NCI-H187 treated with DMSO at 0.1 percent for 48 hours (cell line): ENCODE measurements around the gene HECTD4.
"Not testable (repeated sequence)": the region's sequence is repeated elsewhere in the genome, so short reads cannot be mapped to it uniquely, and the experiment has no call there.

Experiments
- DNase-seq: peaks from one replicate; lab custom pipeline; 2025; lab: John Stamatoyannopoulos, UW

Gene HECTD4

DNA sequence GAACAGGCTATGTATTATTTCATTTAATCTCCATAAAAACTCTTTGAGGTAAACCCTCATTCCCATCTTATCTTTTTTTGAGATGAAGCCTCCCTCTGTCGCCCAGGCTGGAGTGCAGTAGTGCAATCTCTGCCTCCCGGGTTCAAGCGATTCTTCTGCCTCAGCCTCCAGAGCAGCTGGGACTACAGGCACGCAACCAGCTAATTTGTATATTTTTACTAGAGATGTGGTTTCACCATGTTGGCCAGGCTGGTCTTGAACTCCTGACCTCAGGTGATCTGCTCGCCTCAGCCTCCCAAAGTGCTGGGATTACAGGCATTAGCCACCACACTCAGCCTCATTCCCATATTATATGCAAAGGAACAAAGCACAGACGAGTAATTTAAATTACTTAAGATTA is 25.5 kb upstream of the HECTD4 start:
- not testable (repeated sequence) for DNase-seq

DNA sequence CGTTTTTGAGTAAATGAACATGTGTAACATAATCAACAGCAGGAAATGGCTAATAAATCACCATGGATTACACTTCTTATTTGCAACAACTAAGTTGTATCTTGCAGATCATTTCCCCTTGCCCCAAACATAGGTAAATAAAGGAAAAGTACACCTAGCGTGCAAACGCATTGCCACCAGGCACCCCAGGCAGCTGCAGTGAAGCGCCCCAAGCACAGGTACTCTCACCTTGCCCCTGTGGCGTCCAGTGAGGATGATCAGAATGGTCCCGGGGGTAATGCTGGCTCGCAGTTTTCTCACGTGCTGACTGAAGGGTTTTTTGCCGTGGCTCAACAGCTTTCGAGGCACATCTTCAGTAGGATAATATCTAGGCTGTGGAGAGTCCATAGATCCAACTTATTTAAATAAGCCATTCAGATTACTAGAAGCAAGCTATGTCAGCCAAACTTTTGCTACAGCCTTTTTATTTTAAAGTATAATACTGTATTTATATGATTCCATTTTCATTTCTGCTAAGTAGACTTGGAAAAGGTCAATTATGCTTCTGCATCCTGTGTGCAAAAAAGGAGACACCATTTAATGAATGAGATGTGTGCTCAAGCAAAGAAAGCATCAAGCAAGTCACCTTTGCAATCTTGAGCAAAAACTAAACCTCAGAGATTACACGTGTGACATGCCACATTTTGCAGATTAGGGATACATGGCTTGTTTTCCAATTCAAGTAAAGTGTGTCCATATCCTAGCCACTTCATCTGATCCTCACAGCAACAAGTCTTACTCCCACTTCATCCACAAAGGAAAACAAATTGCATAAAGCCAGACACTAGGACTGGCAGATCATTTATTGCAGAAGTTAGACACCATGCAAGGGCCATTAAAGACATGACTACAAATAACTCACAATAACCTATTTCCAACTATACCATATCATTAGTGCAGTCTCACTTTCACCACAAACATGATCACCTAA is 24.6 kb upstream of the HECTD4 start:
- DNase-seq: no peak

DNA sequence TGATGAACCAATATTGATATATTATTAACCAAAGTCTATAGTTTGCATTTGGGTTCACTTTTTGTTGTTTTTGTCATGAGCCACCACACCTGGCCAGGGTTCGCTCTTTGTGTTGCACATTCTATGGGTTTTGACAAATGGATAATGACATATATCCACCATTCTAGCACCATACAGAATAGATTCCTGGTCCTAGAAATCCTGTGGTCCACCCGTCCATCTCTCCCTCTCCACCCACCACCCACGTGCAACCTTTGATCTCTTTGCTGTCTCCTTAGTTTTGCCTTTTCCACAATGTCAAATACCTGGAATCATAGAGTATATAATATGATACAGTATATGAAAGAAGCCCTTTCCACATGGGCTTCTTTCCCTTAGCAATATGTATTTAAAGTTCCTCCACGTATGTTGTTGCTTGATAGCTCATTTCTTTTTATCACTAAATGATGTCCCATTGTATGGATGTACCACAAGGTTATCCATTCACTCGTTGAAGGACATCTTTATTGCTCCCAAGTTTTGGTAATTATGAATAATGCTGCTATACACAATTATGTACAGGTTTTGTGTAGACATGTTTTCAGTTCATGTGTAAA is 19.8 kb upstream of the HECTD4 start:
- DNase-seq: no peak

DNA sequence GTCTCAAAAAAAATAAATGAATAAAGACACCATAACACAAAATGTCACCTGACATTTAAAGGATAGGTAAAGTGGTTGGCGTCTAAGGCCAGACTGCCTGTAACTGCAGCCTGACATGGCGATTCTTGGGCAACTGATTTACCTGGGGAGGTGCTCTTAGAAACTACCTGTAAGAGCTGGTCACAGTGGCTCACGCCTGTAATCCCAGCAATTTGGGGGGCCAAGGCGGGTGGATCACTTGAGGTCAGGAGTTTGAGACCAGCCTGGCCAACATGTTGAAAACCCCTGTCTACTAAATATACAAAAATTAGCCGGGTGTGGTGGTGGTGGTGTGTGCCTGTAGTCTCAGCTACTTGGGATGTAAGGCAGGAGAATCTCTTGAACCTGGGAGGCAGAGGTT is 18.8 kb upstream of the HECTD4 start:
- no peak for DNase-seq

DNA sequence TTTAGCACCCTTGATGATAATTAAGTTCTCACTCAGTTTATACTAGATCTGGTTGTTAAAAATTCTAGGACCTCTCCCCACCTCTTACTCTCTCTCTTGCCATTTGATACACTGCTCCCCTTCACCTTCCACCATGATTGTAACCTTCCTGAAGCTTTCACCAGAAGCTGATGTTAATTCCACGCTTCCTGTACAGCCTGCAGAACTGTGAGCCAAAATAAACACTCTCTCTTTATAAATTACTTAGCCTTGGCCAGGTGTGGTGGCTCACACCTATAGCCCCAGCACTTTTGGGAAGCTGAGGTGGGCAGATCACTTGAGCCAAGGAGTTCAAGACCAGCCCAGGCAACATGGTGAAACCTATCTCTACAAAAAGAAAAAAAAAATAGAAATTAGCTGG is 11.1 kb upstream of the HECTD4 start:
- no peak for DNase-seq

DNA sequence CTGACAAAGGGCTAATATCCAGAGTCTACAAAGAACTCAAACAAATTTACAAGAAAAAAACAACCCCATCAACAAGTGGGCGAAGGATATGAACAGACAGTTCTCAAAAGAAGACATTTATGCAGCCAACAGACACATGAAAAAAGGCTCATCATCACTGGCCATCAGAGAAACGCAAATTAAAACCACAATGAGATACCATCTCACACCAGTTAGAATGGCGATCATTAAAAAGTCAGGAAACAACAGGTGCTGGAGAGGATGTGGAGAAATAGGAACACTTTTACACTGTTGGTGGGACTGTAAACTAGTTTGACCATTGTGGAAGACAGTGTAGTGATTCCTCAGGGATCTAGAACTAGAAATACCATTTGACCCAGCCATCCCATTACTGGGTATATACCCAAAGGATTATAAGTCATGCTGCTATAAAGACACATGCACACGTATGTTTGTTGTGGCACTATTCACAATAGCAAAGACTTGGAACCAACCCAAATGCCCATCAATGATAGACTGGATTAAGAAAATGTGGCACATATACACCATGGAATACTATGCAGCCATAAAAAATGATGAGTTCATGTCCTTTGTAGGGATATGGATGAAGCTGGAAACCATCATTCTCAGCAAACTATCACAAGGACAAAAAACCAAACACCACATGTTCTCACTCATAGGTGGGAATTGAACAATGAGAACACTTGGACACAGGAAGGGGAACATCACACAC is 7.9 kb upstream of the HECTD4 start:
- not testable (repeated sequence) for DNase-seq

DNA sequence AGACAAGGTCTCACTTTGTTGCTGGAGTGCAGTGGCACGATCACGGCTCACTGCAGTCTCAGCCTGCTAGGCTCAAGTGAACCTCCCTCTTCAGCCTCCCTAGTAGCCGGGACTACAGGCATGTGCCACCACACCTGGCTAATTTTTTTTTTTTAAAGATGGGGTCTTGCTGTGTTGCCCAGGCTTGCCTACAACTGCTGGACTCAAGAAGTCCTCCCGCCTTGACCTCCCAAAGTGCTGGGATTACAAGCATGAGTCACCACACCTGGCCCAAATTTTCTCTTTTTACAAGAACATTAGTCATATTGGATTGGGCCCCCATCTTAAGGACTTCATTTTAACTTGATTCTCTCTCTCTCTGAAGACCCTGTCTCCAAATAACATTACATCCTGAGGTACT is 7.0 kb upstream of the HECTD4 start:
- no peak for DNase-seq

DNA sequence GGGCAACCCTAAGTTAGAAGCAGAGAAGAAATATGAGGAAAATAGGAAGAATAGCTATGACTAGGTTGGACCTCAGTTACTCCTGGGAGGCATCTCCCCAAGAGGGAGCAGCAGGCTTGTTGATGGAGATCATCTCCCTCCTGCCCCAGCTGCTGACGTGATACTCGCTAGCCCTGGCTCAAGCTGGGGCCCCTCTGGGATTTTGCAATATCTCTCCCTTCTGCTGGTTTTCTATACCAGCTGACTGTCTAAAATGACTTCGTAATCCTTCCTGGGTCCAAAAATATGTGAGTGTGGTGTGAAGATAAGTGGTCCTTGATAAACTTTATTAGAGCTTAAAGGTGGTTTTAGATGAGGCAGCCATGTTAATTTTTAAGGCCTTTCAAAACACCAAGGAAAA is 4.5 kb upstream of the HECTD4 start:
- no peak for DNase-seq

DNA sequence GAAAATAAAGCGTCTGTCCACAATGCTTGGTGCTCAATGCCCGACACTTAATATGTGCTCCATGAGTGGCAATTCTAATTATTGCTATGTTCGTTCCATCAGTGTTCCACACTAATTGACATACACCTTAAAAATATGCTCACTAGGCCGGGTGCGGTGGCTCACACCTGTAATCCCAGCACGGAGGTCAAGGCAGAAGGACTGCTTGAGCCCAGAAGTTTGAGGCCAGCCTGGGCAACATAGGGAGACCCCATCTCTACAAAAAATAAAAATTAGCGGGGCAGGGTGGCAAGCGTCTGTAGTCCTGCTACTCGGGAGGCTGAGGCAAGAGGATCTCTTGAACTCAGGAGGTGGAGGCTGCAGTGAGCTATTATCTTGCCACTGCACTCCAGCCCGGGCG is 635 bp upstream of the HECTD4 start:
- no peak for DNase-seq

DNA sequence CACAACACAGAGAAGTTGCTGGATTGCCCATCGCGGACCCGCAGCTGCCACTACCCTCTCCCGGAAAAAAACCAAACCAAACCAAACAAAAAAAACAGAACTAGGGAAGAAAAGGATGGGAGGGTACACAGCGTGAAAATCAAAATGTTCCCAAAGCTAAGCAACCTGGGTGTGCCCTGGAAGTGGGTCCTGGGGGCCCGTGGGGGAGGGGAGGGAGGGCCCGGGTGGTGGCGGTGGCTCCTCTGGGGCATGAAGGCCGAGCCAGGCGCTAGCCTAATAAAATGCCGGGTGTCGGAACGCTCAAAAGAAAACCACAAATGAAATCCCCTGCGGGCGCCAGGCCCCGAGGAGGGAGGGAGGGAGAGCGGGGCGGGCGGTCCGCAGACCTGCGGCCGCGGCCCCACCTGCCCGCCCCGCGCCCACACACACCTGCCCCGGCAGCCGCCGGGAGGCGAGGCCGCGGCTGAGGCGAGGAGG is 787 bp downstream of the HECTD4 start:
- DNase-seq: no peak

DNA sequence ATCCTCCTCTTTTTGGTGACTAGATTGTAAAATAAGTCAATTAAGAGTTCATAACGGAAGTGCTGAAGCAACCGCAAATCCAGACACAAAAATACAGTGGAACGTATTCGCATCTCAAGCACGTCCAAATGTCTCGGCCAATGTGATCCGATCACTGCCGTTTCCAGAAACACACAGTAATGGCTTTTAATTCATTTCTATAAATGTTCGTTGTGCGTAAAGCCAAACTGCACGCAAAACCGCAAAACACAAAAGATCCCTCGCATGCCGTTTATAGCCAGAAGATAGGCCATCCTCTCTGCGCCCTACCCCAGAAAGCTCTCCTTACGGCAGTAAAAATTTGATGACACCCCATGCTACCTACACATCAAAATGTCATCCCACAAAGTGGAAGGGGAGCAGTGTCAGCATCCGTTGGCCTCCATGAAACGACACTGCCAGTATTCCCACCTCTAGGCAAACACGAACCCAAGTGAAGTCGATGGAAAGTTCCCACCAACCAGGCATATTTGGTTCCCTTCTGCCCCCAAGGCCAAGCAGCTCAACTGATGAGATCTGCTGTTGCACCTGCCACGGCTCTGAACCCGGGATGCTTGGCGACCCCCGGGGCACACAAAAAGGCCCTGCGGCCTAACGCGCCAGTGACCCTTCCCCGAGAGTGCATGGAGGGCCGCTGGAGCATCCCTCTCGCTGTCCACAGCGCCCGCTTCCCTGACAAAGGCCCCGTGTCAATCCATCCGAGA is 1.4 kb downstream of the HECTD4 start:
- DNase-seq: no peak

DNA sequence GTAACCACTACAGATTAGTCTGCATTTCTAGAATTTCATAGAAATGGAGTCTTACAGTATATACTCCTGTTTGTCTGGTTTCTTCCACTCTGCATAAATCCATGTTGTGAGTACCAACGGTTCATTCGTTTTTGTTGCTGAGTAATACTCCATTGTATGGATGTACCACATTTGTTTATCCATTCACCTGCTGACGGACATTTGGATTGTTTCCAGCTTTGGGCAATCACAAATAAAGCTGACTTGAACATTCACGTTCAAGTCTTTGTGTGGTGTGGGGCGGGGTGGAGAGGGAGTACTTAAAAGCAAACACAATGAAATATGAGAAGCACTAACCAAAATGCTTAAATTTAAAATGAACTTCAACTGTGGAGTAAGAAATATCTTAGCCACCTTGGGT is 7.1 kb downstream of the HECTD4 start:
- no peak for DNase-seq

DNA sequence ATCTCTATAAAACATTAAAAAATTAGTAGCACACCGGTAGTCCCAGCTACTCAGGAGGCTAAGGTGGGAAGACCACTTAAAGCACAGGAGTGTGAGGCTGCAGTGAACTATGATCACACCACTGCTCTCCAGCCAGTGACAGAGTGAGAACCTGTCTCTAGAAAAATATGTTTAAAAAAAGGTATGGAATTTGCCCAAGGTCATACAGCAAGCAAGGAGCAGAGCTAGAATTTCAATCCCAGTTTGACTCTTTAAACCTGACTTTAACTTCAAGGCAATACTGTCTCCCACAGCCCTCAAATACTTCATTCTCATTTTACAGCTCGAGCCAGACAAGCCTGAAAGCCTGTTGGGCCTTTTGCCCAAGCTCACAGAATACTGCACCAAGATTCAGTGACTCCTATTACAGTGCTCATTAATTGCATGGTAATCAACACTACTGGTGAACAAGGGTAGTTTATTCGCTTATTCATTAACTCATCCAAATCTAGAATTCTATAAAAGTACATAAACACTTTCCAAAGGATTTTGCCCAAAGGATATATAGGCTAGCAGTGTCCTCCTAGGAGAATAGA is 8.0 kb downstream of the HECTD4 start:
- DNase-seq: no peak

DNA sequence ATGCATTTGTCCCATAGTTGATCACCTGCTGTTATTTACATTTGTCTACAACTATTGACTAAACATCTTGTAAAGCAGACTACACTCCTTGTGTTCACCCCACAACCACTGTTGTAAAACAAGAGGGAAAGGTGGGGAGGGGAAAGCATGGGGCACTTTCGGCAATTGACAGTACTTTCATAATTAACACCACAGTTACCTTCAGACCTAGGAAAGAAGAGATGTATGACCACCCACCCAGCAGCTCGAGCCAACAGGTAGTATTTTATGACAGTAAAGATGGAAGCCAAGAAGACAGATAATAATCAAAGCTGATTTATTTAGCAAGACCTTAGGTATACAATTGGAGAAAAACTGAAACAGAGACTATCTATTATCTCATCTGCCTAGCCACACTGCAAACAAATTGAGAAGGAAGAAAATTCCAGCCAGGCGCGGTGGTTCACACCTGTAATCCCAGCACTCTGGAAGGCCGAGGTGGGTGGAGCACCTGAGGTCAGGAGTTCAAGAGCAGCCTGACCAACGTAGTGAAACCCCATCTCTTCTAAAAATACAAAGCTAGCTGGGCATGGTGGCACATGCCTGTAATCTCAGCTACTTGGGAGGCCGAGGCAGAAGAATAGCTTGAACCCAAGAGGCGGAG is 11.2 kb downstream of the HECTD4 start:
- no peak for DNase-seq

DNA sequence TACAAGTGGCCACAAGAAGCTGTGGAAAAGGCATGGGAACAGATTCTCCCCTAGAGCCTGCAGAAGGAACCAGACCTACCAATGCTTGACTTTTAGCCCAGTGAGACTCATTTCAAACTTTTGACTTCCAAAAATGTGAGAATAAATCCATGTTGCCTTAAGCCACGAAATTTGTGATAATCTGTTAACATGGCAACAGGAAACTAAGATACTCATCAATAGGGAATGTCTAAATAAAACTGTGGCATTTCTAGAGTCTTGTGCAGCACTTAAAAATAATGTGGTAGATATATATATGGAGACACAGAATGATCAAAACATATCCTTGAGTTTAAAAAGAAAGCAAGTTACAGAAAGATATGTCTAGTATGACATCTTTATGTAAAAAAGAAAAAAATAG is 12.0 kb downstream of the HECTD4 start:
- no peak for DNase-seq

DNA sequence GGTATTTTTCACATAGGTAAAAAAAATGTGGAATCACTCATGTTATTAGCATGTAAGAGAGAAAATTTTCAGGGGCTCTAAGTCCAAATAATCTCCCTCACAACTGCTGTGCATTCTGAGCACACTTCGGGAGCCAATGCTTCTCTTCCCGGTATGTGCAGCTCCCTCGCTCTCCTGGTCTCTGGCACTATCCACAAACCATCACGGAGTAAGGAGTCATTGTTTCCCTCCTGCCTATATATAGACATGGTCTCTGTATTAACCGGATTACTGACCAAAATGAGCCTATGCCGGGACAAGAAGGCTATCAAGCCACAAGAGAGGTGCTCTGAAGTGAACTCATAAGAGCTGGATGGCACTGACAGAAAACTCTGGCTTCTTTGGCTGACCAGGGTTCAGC is 13.4 kb downstream of the HECTD4 start:
- DNase-seq: no peak

DNA sequence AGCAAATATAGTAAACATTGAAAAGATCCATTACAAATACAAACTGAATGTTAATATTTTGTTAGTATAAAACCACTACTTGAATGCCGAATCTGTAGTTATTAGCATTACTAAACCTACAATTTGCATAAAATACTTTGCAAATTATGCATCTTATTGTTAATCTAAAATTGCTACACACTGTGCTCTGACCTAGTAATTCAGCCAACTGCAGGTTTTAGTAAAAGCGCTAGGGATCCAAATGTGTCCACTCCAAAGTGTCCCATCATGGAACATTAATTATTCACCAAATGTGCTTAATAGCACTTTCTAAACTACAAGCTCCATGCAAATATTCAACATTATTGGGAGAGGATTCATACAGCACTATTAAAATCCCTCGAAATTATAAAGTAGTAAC is 14.3 kb downstream of the HECTD4 start:
- no peak for DNase-seq

DNA sequence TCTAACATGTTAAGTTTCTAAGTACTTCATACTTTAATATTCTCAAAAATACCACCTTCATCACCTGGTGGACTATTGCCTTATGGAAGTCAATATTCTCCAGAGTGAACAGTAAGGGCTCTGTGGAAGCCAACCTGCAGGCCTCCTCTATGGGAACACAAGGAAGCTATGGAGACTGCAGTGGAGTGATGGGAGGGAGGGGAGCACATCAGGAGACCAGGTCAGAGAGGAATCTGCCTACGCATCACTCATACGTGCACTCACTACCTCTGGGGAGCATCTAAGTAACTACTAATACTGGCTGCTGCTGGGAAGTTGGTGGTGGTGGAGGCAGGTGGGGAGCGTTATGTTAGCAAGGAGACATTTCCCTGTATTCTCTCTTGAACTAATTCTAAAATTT is 19.9 kb downstream of the HECTD4 start:
- DNase-seq: no peak

DNA sequence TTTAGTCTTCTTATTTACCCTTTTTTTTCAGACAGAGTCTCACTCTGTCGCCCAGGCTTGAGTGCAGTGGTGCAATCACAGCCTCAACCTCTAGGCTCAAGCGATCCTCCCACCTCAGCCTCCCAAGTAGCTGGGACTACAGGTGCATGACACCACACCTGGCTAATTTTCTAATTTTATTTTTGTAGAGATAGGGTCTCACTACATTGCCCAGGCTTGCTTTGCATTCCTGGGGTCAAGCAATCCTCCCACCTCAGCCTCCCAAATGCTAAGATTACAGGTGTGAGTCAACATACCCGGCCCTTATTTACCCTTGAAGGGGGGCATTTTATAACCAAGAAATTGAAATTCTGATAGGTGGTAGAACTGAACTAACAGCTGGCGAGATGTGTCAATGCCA is 21.0 kb downstream of the HECTD4 start:
- no peak for DNase-seq

DNA sequence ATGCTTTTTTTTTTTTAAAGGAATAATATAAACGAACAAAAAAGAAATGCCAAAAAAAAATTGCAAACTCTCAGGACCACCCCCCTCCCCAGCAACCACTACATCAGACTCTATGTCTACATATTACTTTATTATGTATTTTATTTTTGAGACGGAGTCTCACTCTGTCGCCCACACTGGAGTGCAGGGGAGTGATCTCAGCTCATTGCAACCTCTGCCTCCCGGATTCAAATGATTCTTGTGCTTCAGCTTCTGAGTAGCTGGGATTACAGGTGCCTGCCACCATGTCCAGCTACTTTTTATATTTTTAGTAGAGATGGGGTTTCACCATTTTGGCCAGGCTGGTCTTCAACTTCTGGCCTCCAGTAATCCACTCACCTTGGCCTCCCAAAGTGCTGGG is 22.9 kb downstream of the HECTD4 start:
- no peak for DNase-seq

DNA sequence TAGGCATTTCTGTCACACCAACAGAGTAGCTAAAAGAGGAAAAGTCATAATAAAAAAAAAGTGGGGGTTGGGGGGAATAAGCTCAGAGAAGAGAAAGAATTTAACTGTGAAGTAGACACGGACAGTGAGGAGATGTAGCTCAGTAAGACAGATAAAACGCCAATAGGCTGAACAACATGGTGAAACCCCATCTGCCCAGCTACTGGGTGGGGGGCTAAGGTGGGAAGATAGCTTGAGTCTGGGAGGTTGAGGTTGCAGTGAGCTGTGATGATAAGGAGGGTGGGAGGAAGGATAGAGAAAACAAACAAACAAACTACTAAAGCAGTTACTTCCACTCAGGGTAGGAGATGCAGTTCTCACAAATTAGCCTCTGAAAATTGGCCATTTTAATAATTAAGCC is 25.0 kb downstream of the HECTD4 start:
- no peak for DNase-seq
